ENCODE measurements around the gene KCNA2. TPM values are rescaled to one million over a fixed set of nuclear protein-coding genes. Genes with fewer than 3 reads are reported as not detected.

The KCNA2 gene
- polyA plus RNA-seq, 1 donor (not counting 4 experiments of a cell fraction or from before 2014, with no cell fraction given): 0.03 TPM

DNA sequence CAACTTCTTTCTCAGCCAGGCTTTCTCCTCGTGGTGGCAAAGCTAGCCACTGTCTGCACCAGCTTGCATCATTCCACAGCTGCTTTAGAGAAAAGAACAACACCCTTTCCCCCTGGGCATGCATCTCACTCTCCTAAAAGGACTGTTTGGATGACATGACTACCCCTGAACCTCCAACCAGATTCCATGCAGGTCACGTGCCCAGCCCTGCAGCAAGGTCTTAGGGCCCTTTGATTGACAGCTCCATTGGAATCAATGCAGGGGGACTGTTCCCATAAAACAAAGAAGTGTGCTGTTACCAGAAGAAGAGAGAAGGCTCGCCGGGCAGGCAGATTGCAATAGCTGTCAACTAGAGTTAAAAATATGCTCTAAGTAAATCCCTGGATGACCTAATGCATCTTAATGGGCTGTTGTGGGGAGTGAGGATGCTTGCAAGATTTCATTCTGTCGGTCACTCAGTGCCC is 24.4 kb downstream of the KCNA2 start:
- no peak for DNase-seq (ENCODE audit: low read depth, low spot score)
- Histone ChIP-seq H2AFZ (ENCODE audit: control insufficient read depth, low read length) (no peak overlapping the region), H3K4me2 (ENCODE audit: control insufficient read depth, extremely low read depth, insufficient read depth, low read depth, low read length) (no peak overlapping the region), H3K79me2 (ENCODE audit: control insufficient read depth, insufficient read depth, low read length) (no peaks in the 10 kb centered on the region), H3K4me1 (ENCODE audit: control insufficient read depth, extremely low read depth, insufficient read depth, low read length) (no peaks in the 10 kb centered on the region), H3K9me1 (ENCODE audit: control insufficient read depth, extremely low read depth, insufficient read depth, low read length) (no peaks in the 10 kb centered on the region), H3K36me3 (ENCODE audit: control insufficient read depth in 2 of 2, extremely low read depth in 1 of 2, insufficient read depth in 2 of 2, low read length in 2 of 2) (no peaks in the 10 kb centered on the region), H4K20me1 (ENCODE audit: control insufficient read depth, extremely low read depth, insufficient read depth, low read length) (no peaks in the 10 kb centered on the region), H3K9me3 (ENCODE audit: control insufficient read depth, low read depth, low read length) (no peaks in the 10 kb centered on the region), H3K4me3 (ENCODE audit: control insufficient read depth in 2 of 3, extremely low read depth in 1 of 3, insufficient read depth in 2 of 3, low read depth in 1 of 3, low read length in 3 of 3) (no peak overlapping the region), H3K27ac (ENCODE audit: control insufficient read depth, insufficient read depth, low read length) (no peak overlapping the region), H3K9ac (ENCODE audit: control insufficient read depth, extremely low read depth, insufficient read depth, low read length) (no peak overlapping the region), H3K27me3 (ENCODE audit: control insufficient read depth, extremely low read depth, insufficient read depth, low read length) (peaks cover 4% of the 10 kb centered on the region)
- FAIRE-seq: no peak
- dilution Hi-C loops (cut with MboI; ENCODE audit: extremely low pct_ligation_motif_present, low sequenced_read_pairs): no loop called here
- no peak for TF ChIP-seq EZH2 (IDR thresholded peaks at IDR 0.05; ENCODE audit: low read length)
- TF ChIP-seq, protein P1, sequence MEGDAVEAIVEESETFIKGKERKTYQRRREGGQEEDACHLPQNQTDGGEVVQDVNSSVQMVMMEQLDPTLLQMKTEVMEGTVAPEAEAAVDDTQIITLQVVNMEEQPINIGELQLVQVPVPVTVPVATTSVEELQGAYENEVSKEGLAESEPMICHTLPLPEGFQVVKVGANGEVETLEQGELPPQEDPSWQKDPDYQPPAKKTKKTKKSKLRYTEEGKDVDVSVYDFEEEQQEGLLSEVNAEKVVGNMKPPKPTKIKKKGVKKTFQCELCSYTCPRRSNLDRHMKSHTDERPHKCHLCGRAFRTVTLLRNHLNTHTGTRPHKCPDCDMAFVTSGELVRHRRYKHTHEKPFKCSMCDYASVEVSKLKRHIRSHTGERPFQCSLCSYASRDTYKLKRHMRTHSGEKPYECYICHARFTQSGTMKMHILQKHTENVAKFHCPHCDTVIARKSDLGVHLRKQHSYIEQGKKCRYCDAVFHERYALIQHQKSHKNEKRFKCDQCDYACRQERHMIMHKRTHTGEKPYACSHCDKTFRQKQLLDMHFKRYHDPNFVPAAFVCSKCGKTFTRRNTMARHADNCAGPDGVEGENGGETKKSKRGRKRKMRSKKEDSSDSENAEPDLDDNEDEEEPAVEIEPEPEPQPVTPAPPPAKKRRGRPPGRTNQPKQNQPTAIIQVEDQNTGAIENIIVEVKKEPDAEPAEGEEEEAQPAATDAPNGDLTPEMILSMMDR (optimal IDR thresholded peaks at IDR 0.05 in 1 of 3, IDR thresholded peaks at IDR 0.05 in 1 of 3, conservative IDR thresholded peaks at IDR 0.05 in 1 of 3; ENCODE audit: extremely low read depth in 1 of 3, insufficient read depth in 2 of 3, low read length in 3 of 3): no peak

DNA sequence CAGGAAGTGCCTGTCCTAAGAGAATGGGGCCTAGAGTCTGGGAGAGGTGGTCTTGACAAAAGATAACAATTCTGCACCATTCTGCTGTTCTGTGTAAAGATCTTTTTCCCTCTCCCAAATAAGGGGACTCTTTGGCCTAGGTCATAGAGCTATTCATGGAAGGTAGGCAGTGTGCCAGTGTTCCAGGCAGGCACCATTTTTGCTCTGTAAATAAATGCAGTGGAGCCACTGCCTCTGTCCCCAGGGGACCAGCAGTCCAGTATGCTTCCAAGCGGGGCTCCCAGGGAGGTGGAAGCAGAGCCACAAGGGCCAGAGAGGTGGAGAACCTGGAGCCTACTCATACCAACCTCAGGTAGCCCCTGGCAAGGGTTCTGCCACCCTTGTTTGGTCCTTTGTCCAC is 25.9 kb downstream of the KCNA2 start:
- H3K79me2 ChIP-seq (ENCODE audit: control insufficient read depth, insufficient read depth, low read length): no peaks in the 10 kb centered on the region
- no peak for TF ChIP-seq EZH2 (IDR thresholded peaks at IDR 0.05; ENCODE audit: low read length)
- TF ChIP-seq, protein P1 (optimal IDR thresholded peaks at IDR 0.05 in 1 of 3, IDR thresholded peaks at IDR 0.05 in 1 of 3, conservative IDR thresholded peaks at IDR 0.05 in 1 of 3; ENCODE audit: extremely low read depth in 1 of 3, insufficient read depth in 2 of 3, low read length in 3 of 3): no peak
- H3K9me1 ChIP-seq (ENCODE audit: control insufficient read depth, extremely low read depth, insufficient read depth, low read length): no peaks in the 10 kb centered on the region
- H3K4me3 ChIP-seq (ENCODE audit: control insufficient read depth in 2 of 3, extremely low read depth in 1 of 3, insufficient read depth in 2 of 3, low read depth in 1 of 3, low read length in 3 of 3): no peak overlapping the region
- DNase-seq (ENCODE audit: low read depth, low spot score) (no peak), FAIRE-seq (no peak)
- dilution Hi-C loops (cut with MboI; ENCODE audit: extremely low pct_ligation_motif_present, low sequenced_read_pairs): no loop called here
- no peaks in the 10 kb centered on the region for H3K9me3 ChIP-seq (ENCODE audit: control insufficient read depth, low read depth, low read length)
- H3K27me3 ChIP-seq (ENCODE audit: control insufficient read depth, extremely low read depth, insufficient read depth, low read length): peaks cover 4% of the 10 kb centered on the region
- no peak overlapping the region for H3K27ac ChIP-seq (ENCODE audit: control insufficient read depth, insufficient read depth, low read length)
- no peak overlapping the region for H3K9ac ChIP-seq (ENCODE audit: control insufficient read depth, extremely low read depth, insufficient read depth, low read length)
- no peak overlapping the region for H2AFZ ChIP-seq (ENCODE audit: control insufficient read depth, low read length)
- H4K20me1 ChIP-seq (ENCODE audit: control insufficient read depth, extremely low read depth, insufficient read depth, low read length): no peaks in the 10 kb centered on the region
- H3K4me2 ChIP-seq (ENCODE audit: control insufficient read depth, extremely low read depth, insufficient read depth, low read depth, low read length): no peak overlapping the region
- H3K4me1 ChIP-seq (ENCODE audit: control insufficient read depth, extremely low read depth, insufficient read depth, low read length): no peaks in the 10 kb centered on the region
- H3K36me3 ChIP-seq (ENCODE audit: control insufficient read depth in 2 of 2, extremely low read depth in 1 of 2, insufficient read depth in 2 of 2, low read length in 2 of 2): no peaks in the 10 kb centered on the region

All from keratinocyte (primary cell).